Astrocyte (in vitro differentiated cells and primary cell): ENCODE data around the gene TPBG. TPM values are rescaled to one million over a fixed set of nuclear protein-coding genes. Genes with fewer than 3 reads are reported as not detected.

Experiments
- DNase-seq: peaks from one replicate; pipeline ENCODE4 v3.0.0-alpha.2; 2010; ENCODE audit warnings: low read depth
- FAIRE-seq: peaks from 2 replicates; lab custom pipeline; 2011; peaks lifted over from hg19 to GRCh38; lab: Jason Lieb, UNC
- H2AFZ ChIP-seq: 2 replicates; pipeline ENCODE4 v1.6.0; 2012; ENCODE audit warnings: low read depth, low read length, inconsistent platforms
- H3K27ac ChIP-seq: 2 replicates; pipeline ENCODE4 v1.5.1; 2011; ENCODE audit warnings: low read depth, low read length, inconsistent platforms
- H3K27me3 ChIP-seq: 2 replicates; pipeline ENCODE4 v1.6.0; 2011; ENCODE audit warnings: low read length, inconsistent platforms; ENCODE audit not compliant: insufficient read depth
- H3K36me3 ChIP-seq: 2 replicates; pipeline ENCODE4 v1.5.1; 2011; ENCODE audit warnings: low read length, inconsistent platforms; ENCODE audit not compliant: insufficient read depth
- H3K4me1 ChIP-seq: 2 replicates; pipeline ENCODE4 v1.5.1; 2011; ENCODE audit warnings: low read length, inconsistent platforms; ENCODE audit not compliant: insufficient read depth
- H3K4me2 ChIP-seq: 2 replicates; pipeline ENCODE4 v1.6.0; 2012; ENCODE audit warnings: low read length, inconsistent platforms
- H3K4me3 ChIP-seq: 2 replicates; pipeline ENCODE4 v1.5.1; 2011; ENCODE audit warnings: low read depth, mild to moderate bottlenecking, low read length, inconsistent platforms; ENCODE audit not compliant: insufficient read depth
- H3K79me2 ChIP-seq: 2 replicates; pipeline ENCODE4 v1.6.0; 2012; ENCODE audit warnings: mild to moderate bottlenecking, low read length, inconsistent platforms; ENCODE audit not compliant: insufficient read depth
- H3K9ac ChIP-seq: 2 replicates; pipeline ENCODE4 v1.6.0; 2012; ENCODE audit warnings: mild to moderate bottlenecking, low read length, inconsistent platforms
- H3K9me3 ChIP-seq: 2 replicates; pipeline ENCODE4 v1.5.1; 2012; ENCODE audit warnings: low read depth, mild to moderate bottlenecking, low read length, inconsistent platforms; ENCODE audit not compliant: insufficient read depth
- H4K20me1 ChIP-seq: 2 replicates; pipeline ENCODE4 v1.6.0; 2012; ENCODE audit warnings: low read length, inconsistent platforms; ENCODE audit not compliant: insufficient read depth
- H3K27ac Mint-ChIP-seq: one replicate; pipeline ENCODE4 v1.8.0; 2021; ENCODE audit warnings: mild to moderate bottlenecking, mixed read lengths; ENCODE audit not compliant: unreplicated experiment
- H3K27me3 Mint-ChIP-seq: one replicate; pipeline ENCODE4 v1.8.0; 2021; ENCODE audit warnings: low read depth, mixed read lengths; ENCODE audit not compliant: unreplicated experiment
- H3K36me3 Mint-ChIP-seq: one replicate; pipeline ENCODE4 v1.8.0; 2021; ENCODE audit warnings: low read depth, mixed read lengths; ENCODE audit not compliant: unreplicated experiment
- H3K4me1 Mint-ChIP-seq: one replicate; pipeline ENCODE4 v1.8.0; 2021; ENCODE audit warnings: low read depth, mixed read lengths; ENCODE audit not compliant: unreplicated experiment
- H3K4me3 Mint-ChIP-seq: one replicate; pipeline ENCODE4 v1.8.0; 2021; ENCODE audit warnings: mild to moderate bottlenecking, moderate library complexity, mixed read lengths; ENCODE audit not compliant: unreplicated experiment
- H3K9me3 Mint-ChIP-seq: one replicate; pipeline ENCODE4 v1.8.0; 2021; ENCODE audit warnings: mild to moderate bottlenecking, mixed read lengths; ENCODE audit not compliant: unreplicated experiment
- EZH2 ChIP-seq: IDR thresholded peaks from 2 replicates; pipeline ENCODE4 v1.6.1; 2012; ENCODE audit warnings: mild to moderate bottlenecking, low read length, inconsistent platforms; ENCODE audit not compliant: insufficient read depth
- total RNA-seq: library from RNA; stranded (reverse); gene quantifications from 2 replicates; pipeline ENCODE4 v1.2.1, GENCODE V29; 2021
- TF ChIP-seq, protein P1 (sequence below): IDR thresholded peaks from 2 replicates; pipeline ENCODE4 v1.5.1; 2011; ENCODE audit warnings: low read depth, mild to moderate bottlenecking, inconsistent platforms, low read length, moderate library complexity; ENCODE audit not compliant: insufficient read depth

TPBG gene
- total RNA-seq, 1 donor from 2014 or later: 26.0 TPM

DNA sequence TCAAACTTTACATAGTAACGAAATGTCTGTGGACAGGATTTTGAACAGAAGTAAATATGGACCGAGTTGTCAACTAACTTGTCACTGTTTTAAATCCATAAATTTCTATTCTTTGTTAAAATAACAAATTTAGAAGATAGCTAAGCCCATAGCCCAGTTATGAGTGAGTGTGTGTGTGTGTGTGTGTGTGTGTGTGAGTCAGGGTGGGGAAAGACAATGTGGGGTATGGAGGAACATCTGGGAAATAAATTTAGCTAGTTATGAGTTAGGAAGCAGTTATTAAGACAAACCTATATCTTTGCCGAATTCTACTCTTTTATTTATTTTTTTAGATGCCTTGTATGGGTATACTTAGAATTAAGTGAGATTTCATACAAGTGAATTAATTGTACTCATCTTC, 9.0 kb downstream of the TPBG start:
- FAIRE-seq (no peak), DNase-seq (no peak)
- H3K4me1 ChIP-seq: no peaks in the 10 kb centered on the region
- H3K4me3 ChIP-seq: no peak overlapping the region
- peaks cover 11% of the 10 kb centered on the region for H3K9me3 Mint-ChIP-seq
- H3K27ac ChIP-seq: no peak overlapping the region
- no peak overlapping the region for H3K9ac ChIP-seq
- H3K79me2 ChIP-seq: peaks cover 4% of the 10 kb centered on the region
- no peaks in the 10 kb centered on the region for H3K27me3 Mint-ChIP-seq
- no peak overlapping the region for H2AFZ ChIP-seq
- no peaks in the 10 kb centered on the region for H3K4me1 Mint-ChIP-seq
- no peak overlapping the region for H3K4me3 Mint-ChIP-seq
- H3K4me2 ChIP-seq: no peak overlapping the region
- H4K20me1 ChIP-seq: no peaks in the 10 kb centered on the region
- no peak overlapping the region for H3K27ac Mint-ChIP-seq
- peaks cover 3% of the 10 kb centered on the region for H3K36me3 Mint-ChIP-seq
- no peaks in the 10 kb centered on the region for H3K36me3 ChIP-seq
- no peak for TF ChIP-seq EZH2
- TF ChIP-seq, protein P1, sequence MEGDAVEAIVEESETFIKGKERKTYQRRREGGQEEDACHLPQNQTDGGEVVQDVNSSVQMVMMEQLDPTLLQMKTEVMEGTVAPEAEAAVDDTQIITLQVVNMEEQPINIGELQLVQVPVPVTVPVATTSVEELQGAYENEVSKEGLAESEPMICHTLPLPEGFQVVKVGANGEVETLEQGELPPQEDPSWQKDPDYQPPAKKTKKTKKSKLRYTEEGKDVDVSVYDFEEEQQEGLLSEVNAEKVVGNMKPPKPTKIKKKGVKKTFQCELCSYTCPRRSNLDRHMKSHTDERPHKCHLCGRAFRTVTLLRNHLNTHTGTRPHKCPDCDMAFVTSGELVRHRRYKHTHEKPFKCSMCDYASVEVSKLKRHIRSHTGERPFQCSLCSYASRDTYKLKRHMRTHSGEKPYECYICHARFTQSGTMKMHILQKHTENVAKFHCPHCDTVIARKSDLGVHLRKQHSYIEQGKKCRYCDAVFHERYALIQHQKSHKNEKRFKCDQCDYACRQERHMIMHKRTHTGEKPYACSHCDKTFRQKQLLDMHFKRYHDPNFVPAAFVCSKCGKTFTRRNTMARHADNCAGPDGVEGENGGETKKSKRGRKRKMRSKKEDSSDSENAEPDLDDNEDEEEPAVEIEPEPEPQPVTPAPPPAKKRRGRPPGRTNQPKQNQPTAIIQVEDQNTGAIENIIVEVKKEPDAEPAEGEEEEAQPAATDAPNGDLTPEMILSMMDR: no peak
- no peaks in the 10 kb centered on the region for H3K9me3 ChIP-seq
- no peaks in the 10 kb centered on the region for H3K27me3 ChIP-seq

- no peaks in the 10 kb centered on the region for H3K27me3 ChIP-seq
- Mint-ChIP-seq H3K27me3 (no peaks in the 10 kb centered on the region), H3K27ac (no peak overlapping the region), H3K4me1 (no peaks in the 10 kb centered on the region), H3K36me3 (peaks cover 3% of the 10 kb centered on the region), H3K4me3 (no peak overlapping the region), H3K9me3 (peaks cover 16% of the 10 kb centered on the region)
- H3K4me3 ChIP-seq: no peak overlapping the region
- no peak overlapping the region for H3K4me2 ChIP-seq
- H3K36me3 ChIP-seq: no peaks in the 10 kb centered on the region
- no peak overlapping the region for H2AFZ ChIP-seq
- H3K27ac ChIP-seq: no peak overlapping the region
- H4K20me1 ChIP-seq: no peaks in the 10 kb centered on the region
- H3K4me1 ChIP-seq: no peaks in the 10 kb centered on the region
- no peak overlapping the region for H3K9ac ChIP-seq
- TF ChIP-seq, protein P1: no peak
- no peak for TF ChIP-seq EZH2
- DNase-seq: no peak
- H3K9me3 ChIP-seq: no peaks in the 10 kb centered on the region
- no peak for FAIRE-seq
- H3K79me2 ChIP-seq: no peaks in the 10 kb centered on the region
Observed at GRCh38 chr6:82374516-82374915, 10.9 kb downstream of the TPBG start.

DNA sequence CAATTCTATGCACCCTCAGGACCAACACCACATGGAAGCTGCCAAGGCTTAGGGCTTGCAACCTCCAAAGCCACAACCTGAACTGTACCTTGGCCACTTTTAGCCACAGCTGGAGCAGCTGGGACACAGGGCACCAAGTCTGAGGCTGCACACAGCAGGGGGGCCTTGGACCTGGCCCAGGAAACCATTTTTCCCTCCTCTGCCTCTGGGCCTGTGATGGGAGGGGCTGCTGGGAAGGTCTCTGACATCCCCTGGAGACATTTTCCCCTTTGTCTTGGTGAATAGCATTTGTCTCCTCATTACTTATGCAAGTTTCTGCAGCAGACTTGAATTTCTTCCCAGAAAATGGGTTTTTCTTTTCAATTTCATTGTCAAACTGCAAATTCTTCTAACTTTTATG, 13.0 kb downstream of the TPBG start:
- no peak overlapping the region for H3K4me2 ChIP-seq
- no peaks in the 10 kb centered on the region for H3K36me3 ChIP-seq
- no peak for TF ChIP-seq EZH2
- TF ChIP-seq, protein P1: no peak
- no peak overlapping the region for H3K9ac ChIP-seq
- no peaks in the 10 kb centered on the region for H3K4me1 ChIP-seq
- H3K36me3 Mint-ChIP-seq: peaks cover 3% of the 10 kb centered on the region
- no peaks in the 10 kb centered on the region for H3K27me3 Mint-ChIP-seq
- H4K20me1 ChIP-seq: no peaks in the 10 kb centered on the region
- no peak overlapping the region for H2AFZ ChIP-seq
- no peak overlapping the region for H3K27ac ChIP-seq
- H3K27me3 ChIP-seq: no peaks in the 10 kb centered on the region
- no peaks in the 10 kb centered on the region for H3K4me1 Mint-ChIP-seq
- no peak overlapping the region for H3K4me3 Mint-ChIP-seq
- DNase-seq: no peak
- no peaks in the 10 kb centered on the region for H3K9me3 ChIP-seq
- peaks cover 16% of the 10 kb centered on the region for H3K9me3 Mint-ChIP-seq
- no peak for FAIRE-seq
- H3K4me3 ChIP-seq: no peak overlapping the region
- H3K79me2 ChIP-seq: no peaks in the 10 kb centered on the region
- no peak overlapping the region for H3K27ac Mint-ChIP-seq
